Tibial nerve (tissue), 4 donors: Measurements from ENCODE around the gene DYNC1LI1.

Experiments used
- CTCF ChIP-seq, 5 experiments: fragments of 200-600 bp in 3 of 5; fragments of 450-650 bp in 2 of 5; sonication (generic) in 3 of 5; IDR thresholded peaks; one replicate each; pipeline ENCODE4 v1.5.1; 2016 to 2019; ENCODE audit warnings: antibody characterized with exemption in 5 of 5, mild to moderate bottlenecking in 3 of 5, moderate library complexity in 2 of 5
- EP300 ChIP-seq, 2 donors: sonication (generic); formaldehyde crosslinking; IDR thresholded peaks; one replicate each; pipeline ENCODE4 v1.6.1; 2017; ENCODE audit warnings: antibody characterized with exemption in 2 of 2, mild to moderate bottlenecking in 1 of 2
- POLR2A ChIP-seq, 2 donors: fragments of 450-650 bp; IDR thresholded peaks; one replicate each; pipeline ENCODE4 v1.6.1; 2017; ENCODE audit warnings: antibody characterized with exemption in 2 of 2, mild to moderate bottlenecking in 2 of 2, moderate library complexity in 2 of 2

GRCh38 chr3:32564195-32564594 lies 6.5 kb downstream of the DYNC1LI1 start:
- no peak for TF ChIP-seq CTCF (IDR thresholded peaks at IDR 0.05)
- no peak for TF ChIP-seq EP300 (IDR thresholded peaks at IDR 0.05)
- no peak for TF ChIP-seq POLR2A (IDR thresholded peaks at IDR 0.05)
